Measurements from ENCODE around the gene RGL1. TPM values are rescaled to one million over a fixed set of nuclear protein-coding genes. Genes with fewer than 3 reads are reported as not detected.
"Not testable (repeated sequence)": the region's sequence is repeated elsewhere in the genome, so short reads cannot be mapped to it uniquely, and the experiment has no call there.

Gene RGL1
- total RNA-seq, 4 donors from 2014 or later = 57.3 to 81.8 (median 68.1) TPM

DNA sequence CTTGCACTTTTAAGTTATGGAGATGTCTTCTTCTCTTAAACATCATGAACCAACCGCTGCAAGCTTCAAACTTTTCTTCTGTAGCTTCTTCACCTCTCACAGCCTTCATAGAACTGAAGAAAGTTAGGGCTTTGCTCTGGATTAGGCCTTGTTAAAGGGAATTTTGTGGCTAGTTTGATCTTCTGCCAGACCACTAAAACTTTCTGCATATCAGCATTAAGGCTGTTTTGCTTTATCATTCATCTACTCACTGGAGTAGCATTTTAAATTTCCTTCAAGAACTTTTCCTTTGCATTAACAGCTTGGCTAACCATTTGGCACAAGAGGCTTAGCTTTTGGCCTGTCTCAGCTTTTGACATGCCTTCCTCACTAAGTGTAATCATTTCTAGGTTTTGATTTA, 43.0 kb upstream of the RGL1 start:
- no peak overlapping the region for H3K27ac ChIP-seq
- no peaks in the 10 kb centered on the region for H3K27me3 ChIP-seq
- WGBS, 2 donors = 97 to 100% methylated on average over 1 of the region's 1 CpG
- H3K4me3 ChIP-seq = no peak overlapping the region
- H3K4me1 ChIP-seq = peaks cover 0 to 3% (median 0%) of the 10 kb centered on the region in 4 donors
- H3K36me3 ChIP-seq = no peaks in the 10 kb centered on the region
- peaks cover 0 to 18% (median 2%) of the 10 kb centered on the region in 4 donors for H3K9me3 ChIP-seq
- DNase-seq (ENCODE audit: low spot score in 2 of 2) = no peak
- no peak for TF ChIP-seq EP300 (IDR thresholded peaks at IDR 0.05)
- no peak for TF ChIP-seq POLR2A (IDR thresholded peaks at IDR 0.05)
- TF ChIP-seq, protein P1, sequence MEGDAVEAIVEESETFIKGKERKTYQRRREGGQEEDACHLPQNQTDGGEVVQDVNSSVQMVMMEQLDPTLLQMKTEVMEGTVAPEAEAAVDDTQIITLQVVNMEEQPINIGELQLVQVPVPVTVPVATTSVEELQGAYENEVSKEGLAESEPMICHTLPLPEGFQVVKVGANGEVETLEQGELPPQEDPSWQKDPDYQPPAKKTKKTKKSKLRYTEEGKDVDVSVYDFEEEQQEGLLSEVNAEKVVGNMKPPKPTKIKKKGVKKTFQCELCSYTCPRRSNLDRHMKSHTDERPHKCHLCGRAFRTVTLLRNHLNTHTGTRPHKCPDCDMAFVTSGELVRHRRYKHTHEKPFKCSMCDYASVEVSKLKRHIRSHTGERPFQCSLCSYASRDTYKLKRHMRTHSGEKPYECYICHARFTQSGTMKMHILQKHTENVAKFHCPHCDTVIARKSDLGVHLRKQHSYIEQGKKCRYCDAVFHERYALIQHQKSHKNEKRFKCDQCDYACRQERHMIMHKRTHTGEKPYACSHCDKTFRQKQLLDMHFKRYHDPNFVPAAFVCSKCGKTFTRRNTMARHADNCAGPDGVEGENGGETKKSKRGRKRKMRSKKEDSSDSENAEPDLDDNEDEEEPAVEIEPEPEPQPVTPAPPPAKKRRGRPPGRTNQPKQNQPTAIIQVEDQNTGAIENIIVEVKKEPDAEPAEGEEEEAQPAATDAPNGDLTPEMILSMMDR (IDR thresholded peaks at IDR 0.05) = no peak

DNA sequence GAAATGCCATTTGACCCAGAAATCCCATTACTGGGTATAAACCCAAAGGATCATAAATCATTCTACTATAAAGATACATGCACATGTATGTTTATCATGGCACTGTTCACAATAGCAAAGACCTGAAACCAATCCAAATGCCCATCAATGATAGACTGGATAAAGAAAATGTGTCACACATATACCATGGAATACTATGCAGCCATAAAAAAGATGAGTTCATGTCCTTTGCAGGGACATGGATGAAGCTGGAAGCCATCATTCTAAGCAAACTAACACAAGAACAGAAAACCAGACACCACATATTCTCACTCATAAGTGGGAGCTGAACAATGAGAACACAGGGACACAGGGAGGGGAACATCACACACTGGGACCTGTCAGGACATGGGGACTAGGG, 42.1 kb upstream of the RGL1 start:
- not testable (repeated sequence) for H3K27me3 ChIP-seq; H3K4me1 ChIP-seq; H3K4me3 ChIP-seq; H3K36me3 ChIP-seq; H3K27ac ChIP-seq; DNase-seq (ENCODE audit: low spot score in 2 of 2)
- peaks cover 0 to 18% (median 2%) of the 10 kb centered on the region in 4 donors for H3K9me3 ChIP-seq

DNA sequence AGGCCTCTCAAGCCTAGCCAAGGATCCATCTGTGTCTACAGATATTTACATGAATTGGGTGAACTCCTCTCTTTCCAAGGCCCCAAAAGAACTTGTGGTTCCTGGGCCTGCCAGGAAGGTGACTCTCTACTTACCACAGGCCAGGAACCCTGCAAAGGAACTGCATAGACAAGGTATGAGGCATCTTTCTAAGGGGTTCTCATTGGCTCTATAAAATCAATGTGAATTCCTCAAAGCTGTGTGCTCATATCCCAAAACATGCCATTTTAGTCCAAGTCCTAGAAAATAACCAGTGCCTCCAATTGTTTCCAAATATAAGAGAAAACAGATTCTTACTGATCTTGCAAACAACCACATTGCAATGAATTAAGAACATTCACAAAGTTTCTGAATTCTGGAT, 39.9 kb upstream of the RGL1 start:
- Histone ChIP-seq H3K4me1 (no peaks in the 10 kb centered on the region), H3K4me3 (no peak overlapping the region), H3K27ac (no peak overlapping the region), H3K9me3 (peaks cover 0 to 20% (median 2%) of the 10 kb centered on the region in 4 donors), H3K27me3 (no peaks in the 10 kb centered on the region), H3K36me3 (no peaks in the 10 kb centered on the region)
- no peak for DNase-seq (ENCODE audit: low spot score in 2 of 2)
- TF ChIP-seq EP300 (IDR thresholded peaks at IDR 0.05) (no peak), POLR2A (IDR thresholded peaks at IDR 0.05) (no peak)
- TF ChIP-seq, protein P1 (IDR thresholded peaks at IDR 0.05) = no peak

DNA sequence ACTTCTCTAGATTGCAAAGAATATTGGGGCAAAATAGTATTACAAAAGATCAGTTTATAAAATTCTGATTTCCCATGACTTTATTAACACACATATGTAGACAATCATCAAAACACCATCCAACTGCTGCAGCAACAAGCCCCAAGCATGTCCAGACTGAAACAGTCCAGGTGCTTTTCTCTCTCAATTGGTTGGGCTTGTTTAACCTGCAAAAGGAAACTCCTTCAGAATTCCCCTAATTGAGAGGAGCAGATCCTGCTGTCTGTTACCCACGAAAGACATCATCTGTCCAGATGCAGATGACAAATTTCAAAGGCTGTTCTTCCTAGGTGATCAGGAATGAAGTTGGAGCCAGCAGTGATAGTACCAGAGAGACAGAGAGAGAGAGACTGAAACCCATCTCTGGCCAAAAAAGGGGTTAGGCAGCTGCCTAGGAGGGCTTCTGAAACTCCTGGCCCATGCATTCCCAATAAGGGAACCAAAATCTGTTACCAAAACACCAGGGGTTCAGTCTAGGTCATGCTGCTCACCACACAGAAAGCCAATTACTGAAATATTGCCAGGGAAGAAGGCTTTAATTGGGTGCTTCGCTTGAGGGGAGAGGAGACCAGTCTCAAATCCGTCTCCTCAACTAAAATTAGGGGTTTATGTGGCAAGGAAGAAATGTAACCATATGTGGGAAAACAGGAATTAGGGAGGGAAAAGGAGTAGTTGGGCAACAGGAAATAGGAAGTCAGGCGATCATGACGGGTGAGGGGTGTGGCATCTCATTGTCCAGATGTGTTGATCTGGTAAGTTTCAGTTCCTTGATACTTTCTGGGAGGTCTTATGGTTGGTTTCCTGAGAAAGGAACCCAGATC, 34.7 kb upstream of the RGL1 start:
- Histone ChIP-seq H3K27me3 (no peaks in the 10 kb centered on the region), H3K9me3 (peaks cover 0 to 10% (median 2%) of the 10 kb centered on the region in 4 donors), H3K4me1 (no peaks in the 10 kb centered on the region), H3K4me3 (no peak overlapping the region), H3K36me3 (no peaks in the 10 kb centered on the region), H3K27ac (no peak overlapping the region)
- no peak for DNase-seq (ENCODE audit: low spot score in 2 of 2)
- no peak for TF ChIP-seq POLR2A (IDR thresholded peaks at IDR 0.05)
- peak in 1 of 2 donors; percentile 18 for TF ChIP-seq EP300 (IDR thresholded peaks at IDR 0.05)
- WGBS, 2 donors = 69 to 78% methylated on average over 5 of the region's 5 CpGs

DNA sequence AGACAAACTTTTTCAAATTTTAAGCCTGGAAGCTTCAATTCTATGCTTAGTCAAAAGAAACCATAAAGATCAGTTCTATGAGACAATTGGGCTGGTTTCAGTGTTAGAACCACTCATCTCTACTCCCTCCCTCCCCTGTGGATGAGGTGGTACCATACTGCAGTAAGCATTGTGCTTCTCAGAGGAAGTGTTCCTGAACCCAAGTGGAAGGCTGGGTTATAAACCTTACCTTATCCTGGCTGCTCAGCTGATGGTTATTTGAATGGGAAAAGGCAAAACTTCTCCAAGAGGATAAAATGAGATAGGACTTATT, 34.1 kb upstream of the RGL1 start:
- Histone ChIP-seq H3K9me3 (peaks cover 0 to 10% (median 0%) of the 10 kb centered on the region in 4 donors), H3K27ac (no peak overlapping the region), H3K4me3 (no peak overlapping the region), H3K27me3 (no peaks in the 10 kb centered on the region), H3K36me3 (no peaks in the 10 kb centered on the region), H3K4me1 (no peaks in the 10 kb centered on the region)
- DNase-seq (ENCODE audit: low spot score in 2 of 2) = no peak
- TF ChIP-seq EP300 (IDR thresholded peaks at IDR 0.05) (no peak), POLR2A (IDR thresholded peaks at IDR 0.05) (no peak)
- TF ChIP-seq, protein P1 (IDR thresholded peaks at IDR 0.05) = no peak

DNA sequence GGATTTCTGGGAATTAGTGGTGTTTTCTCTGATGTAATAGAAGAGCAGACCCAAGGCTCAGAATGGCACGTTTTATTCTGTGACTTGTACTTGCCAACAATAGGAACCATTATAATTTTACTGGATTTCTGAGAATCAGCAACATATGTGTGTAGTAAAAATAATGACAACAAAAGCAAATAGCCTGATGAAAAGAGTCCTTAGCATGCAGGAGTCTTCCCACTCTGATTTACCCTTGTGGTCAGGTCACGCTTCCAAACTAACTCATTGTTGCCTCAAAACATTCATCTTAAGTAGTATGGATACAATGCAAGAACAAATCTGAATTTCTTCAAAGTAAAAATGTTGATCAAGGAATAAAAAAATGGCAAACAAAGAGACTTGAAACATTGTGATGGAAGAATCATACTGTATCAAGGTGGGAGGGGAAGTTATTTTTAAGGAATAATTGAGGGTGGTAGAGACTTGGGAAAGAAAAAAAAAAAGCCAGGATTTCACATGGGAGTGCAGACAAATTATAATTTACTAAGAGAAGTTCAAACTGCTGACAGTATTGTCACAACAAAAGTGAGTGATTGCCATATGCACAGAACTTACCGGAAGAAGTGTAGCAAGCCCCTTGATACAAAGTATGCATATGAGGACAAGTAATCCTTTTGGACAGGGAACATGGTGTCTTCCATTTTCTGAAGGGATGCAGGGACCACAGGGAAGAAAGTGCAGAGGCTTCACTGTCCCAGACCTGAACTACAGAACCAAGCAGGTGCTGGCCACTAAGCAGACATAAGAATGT, 31.2 kb upstream of the RGL1 start:
- Histone ChIP-seq H3K9me3 (peaks cover 0 to 10% (median 0%) of the 10 kb centered on the region in 4 donors), H3K4me3 (no peak overlapping the region), H3K36me3 (no peaks in the 10 kb centered on the region), H3K27ac (no peak overlapping the region), H3K4me1 (no peaks in the 10 kb centered on the region), H3K27me3 (no peaks in the 10 kb centered on the region)
- no peak for DNase-seq (ENCODE audit: low spot score in 2 of 2)
- 65 to 72% methylated on average over 3 of the region's 3 CpGs for WGBS, 2 donors
- no peak for TF ChIP-seq POLR2A (IDR thresholded peaks at IDR 0.05)
- TF ChIP-seq, protein P1 (IDR thresholded peaks at IDR 0.05) = no peak
- no peak for TF ChIP-seq EP300 (IDR thresholded peaks at IDR 0.05)

Data from tibial nerve (tissue), 4 donors.